CD4-positive, alpha-beta T cell (primary cell): ENCODE measurements around the gene CCDC102B. TPM values are rescaled to one million over a fixed set of nuclear protein-coding genes. Genes with fewer than 3 reads are reported as not detected.
"Not testable (repeated sequence)": the region's sequence is repeated elsewhere in the genome, so short reads cannot be mapped to it uniquely, and the experiment has no call there.

Experiments
- ATAC-seq: fragments of 200-7000 bp; cut with Tn5 transposase; one replicate; pipeline ENCODE4 v1.10.0; 2022; ENCODE audit warnings: mild to moderate bottlenecking; ENCODE audit not compliant: poor library complexity
- CTCF ChIA-PET: fragments of 350-600 bp; sonication (Branson Sonifier 250); formaldehyde crosslinking; loops from one replicate; lab custom pipeline; 2021; ENCODE audit warnings: antibody characterized with exemption, inconsistent platforms; lab: Charles Lee
- POLR2A ChIA-PET: fragments of 350-600 bp; sonication (Branson Sonifier 250); formaldehyde crosslinking; loops from one replicate; lab custom pipeline; 2021; ENCODE audit warnings: antibody characterized with exemption, inconsistent platforms; lab: Charles Lee
- DNase-seq, 14 experiments: peaks; one replicate each; pipeline ENCODE4 v3.0.0-alpha.2; 2013 to 2020; ENCODE audit warnings: mixed read lengths in 2 of 14
- H3K27ac ChIP-seq, 2 donors: one replicate each; pipeline versions ENCODE4 v1.5.1 to v1.7.0; 2013; ENCODE audit warnings: low read length in 2 of 2, low read depth in 1 of 2, mild to moderate bottlenecking in 1 of 2
- H3K27me3 ChIP-seq, 2 experiments: 1 replicate in 1 of 2; 2 replicates in 1 of 2; pipeline versions ENCODE4 v1.6.1 to v1.7.0; 2013; ENCODE audit warnings: low read length in 2 of 2, control low read depth in 1 of 2, mild to moderate bottlenecking in 1 of 2, moderate library complexity in 1 of 2; ENCODE audit not compliant: insufficient read depth in 2 of 2, control insufficient read depth in 1 of 2
- H3K36me3 ChIP-seq: one replicate; pipeline ENCODE4 v1.6.1; 2013; ENCODE audit warnings: low read length, control low read depth; ENCODE audit not compliant: insufficient read depth
- H3K4me1 ChIP-seq: one replicate; pipeline ENCODE4 v1.6.1; 2013; ENCODE audit warnings: low read length, control low read depth; ENCODE audit not compliant: insufficient read depth
- H3K4me3 ChIP-seq: one replicate; pipeline ENCODE4 v1.5.1; 2013; ENCODE audit warnings: mild to moderate bottlenecking, low read length, moderate library complexity
- H3K9me3 ChIP-seq, 2 experiments: 1 replicate in 1 of 2; 2 replicates in 1 of 2; pipeline versions ENCODE4 v1.6.1 to v1.7.0; 2013; ENCODE audit warnings: low read length in 2 of 2, mild to moderate bottlenecking in 2 of 2, control low read depth in 1 of 2, moderate library complexity in 1 of 2; ENCODE audit not compliant: control insufficient read depth in 1 of 2, insufficient read depth in 1 of 2
- H3K27ac Mint-ChIP-seq: one replicate; pipeline ENCODE4 v1.8.0; 2020; ENCODE audit warnings: mixed read lengths
- H3K27me3 Mint-ChIP-seq: one replicate; pipeline ENCODE4 v1.8.0; 2021; ENCODE audit warnings: mixed read lengths
- H3K36me3 Mint-ChIP-seq: one replicate; pipeline ENCODE4 v1.8.0; 2021; ENCODE audit warnings: low read depth, mixed read lengths
- H3K4me1 Mint-ChIP-seq: one replicate; pipeline ENCODE4 v1.8.0; 2021; ENCODE audit warnings: low read depth, mixed read lengths
- H3K4me3 Mint-ChIP-seq: one replicate; pipeline ENCODE4 v1.8.0; 2020; ENCODE audit warnings: mild to moderate bottlenecking, mixed read lengths
- H3K9me3 Mint-ChIP-seq: one replicate; pipeline ENCODE4 v1.8.0; 2020; ENCODE audit warnings: mixed read lengths
- intact Hi-C, 2 experiments: fragments of 100-400 bp; cut with DNase I in 1 of 2; cut with micrococcal nuclease in 1 of 2; formaldehyde crosslinking; loops; one replicate each; pipeline versions ENCODE4 v1.15.1 to v1.9.0; 2023 to 2025; cut with DNase I, micrococcal nuclease
- total RNA-seq, 174 experiments: library from RNA in 2 of 174; stranded (reverse) in 2 of 174; gene quantifications; one replicate each; pipeline ENCODE4 v1.2.3 and lab custom pipeline; 2021 to 2026
- TF ChIP-seq, protein P1 (sequence below): fragments of 200-600 bp; IDR thresholded peaks from one replicate; pipeline ENCODE4 v1.8.0; 2022; ENCODE audit warnings: antibody characterized with exemption, mild to moderate bottlenecking

CCDC102B gene
- total RNA-seq, 2 experiments from 2014 or later = 2.6 to 3.0 TPM

DNA sequence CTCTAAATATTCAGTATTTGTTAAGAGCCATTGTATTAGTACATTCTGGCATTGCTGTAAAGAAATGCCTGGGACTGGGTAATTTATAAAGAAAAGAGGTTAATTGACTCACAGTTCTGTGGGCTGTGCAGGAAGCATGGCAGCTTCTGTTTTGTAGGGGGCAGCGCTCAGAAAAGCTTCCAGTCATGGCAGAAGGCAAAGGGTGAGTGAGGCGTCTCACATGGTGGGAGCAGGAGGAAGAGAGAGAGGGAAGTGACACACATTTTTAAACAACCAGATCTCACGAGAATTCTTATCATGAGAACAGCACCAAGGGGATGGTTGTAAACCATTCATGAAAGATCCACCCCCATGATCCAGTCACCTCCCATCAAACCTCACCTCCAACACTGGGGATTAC lies 13.8 kb upstream of the CCDC102B start:
- Histone ChIP-seq H3K4me3 (no peak overlapping the region), H3K27me3 (no peaks in the 10 kb centered on the region), H3K27ac (no peak overlapping the region), H3K4me1 (no peaks in the 10 kb centered on the region), H3K9me3 (no peaks in the 10 kb centered on the region), H3K36me3 (no peaks in the 10 kb centered on the region)
- CTCF ChIA-PET = no interaction called here
- no peak for ATAC-seq
- peaks cover 2% of the 10 kb centered on the region for H3K9me3 Mint-ChIP-seq
- no peak overlapping the region for H3K27ac Mint-ChIP-seq
- H3K36me3 Mint-ChIP-seq = no peaks in the 10 kb centered on the region
- H3K4me3 Mint-ChIP-seq = no peak overlapping the region
- POLR2A ChIA-PET = no interaction called here
- H3K4me1 Mint-ChIP-seq = no peaks in the 10 kb centered on the region
- TF ChIP-seq, protein P1, sequence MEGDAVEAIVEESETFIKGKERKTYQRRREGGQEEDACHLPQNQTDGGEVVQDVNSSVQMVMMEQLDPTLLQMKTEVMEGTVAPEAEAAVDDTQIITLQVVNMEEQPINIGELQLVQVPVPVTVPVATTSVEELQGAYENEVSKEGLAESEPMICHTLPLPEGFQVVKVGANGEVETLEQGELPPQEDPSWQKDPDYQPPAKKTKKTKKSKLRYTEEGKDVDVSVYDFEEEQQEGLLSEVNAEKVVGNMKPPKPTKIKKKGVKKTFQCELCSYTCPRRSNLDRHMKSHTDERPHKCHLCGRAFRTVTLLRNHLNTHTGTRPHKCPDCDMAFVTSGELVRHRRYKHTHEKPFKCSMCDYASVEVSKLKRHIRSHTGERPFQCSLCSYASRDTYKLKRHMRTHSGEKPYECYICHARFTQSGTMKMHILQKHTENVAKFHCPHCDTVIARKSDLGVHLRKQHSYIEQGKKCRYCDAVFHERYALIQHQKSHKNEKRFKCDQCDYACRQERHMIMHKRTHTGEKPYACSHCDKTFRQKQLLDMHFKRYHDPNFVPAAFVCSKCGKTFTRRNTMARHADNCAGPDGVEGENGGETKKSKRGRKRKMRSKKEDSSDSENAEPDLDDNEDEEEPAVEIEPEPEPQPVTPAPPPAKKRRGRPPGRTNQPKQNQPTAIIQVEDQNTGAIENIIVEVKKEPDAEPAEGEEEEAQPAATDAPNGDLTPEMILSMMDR = no peak
- H3K27me3 Mint-ChIP-seq = no peaks in the 10 kb centered on the region
- intact Hi-C loops = no loop called here
- DNase-seq = no peak

DNA sequence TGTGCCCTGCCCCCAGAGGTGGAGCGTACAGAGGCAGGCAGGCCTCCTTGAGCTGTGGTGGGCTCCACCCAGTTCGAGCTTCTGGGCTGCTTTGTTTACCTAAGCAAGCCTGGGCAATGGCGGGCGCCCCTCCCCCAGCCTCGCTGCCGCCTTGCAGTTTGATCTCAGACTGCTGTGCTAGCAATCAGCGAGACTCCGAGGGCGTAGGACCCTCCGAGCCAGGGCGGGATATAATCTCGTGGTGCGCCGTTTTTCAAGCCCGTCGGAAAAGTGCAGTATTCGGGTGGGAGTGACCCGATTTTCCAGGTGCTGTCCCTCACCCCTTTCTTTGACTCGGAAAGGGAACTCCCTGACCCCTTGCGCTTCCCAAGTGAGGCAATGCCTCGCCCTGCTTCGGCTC lies 7.6 kb upstream of the CCDC102B start:
- H3K27ac ChIP-seq, H3K27ac Mint-ChIP-seq, H3K36me3 ChIP-seq, H3K27me3 Mint-ChIP-seq, H3K4me1 ChIP-seq, H3K9me3 ChIP-seq, H3K4me1 Mint-ChIP-seq, H3K4me3 ChIP-seq, ATAC-seq, CTCF ChIA-PET, H3K4me3 Mint-ChIP-seq, POLR2A ChIA-PET, DNase-seq, H3K36me3 Mint-ChIP-seq, H3K9me3 Mint-ChIP-seq, H3K27me3 ChIP-seq, intact Hi-C loops: not testable (repeated sequence)

DNA sequence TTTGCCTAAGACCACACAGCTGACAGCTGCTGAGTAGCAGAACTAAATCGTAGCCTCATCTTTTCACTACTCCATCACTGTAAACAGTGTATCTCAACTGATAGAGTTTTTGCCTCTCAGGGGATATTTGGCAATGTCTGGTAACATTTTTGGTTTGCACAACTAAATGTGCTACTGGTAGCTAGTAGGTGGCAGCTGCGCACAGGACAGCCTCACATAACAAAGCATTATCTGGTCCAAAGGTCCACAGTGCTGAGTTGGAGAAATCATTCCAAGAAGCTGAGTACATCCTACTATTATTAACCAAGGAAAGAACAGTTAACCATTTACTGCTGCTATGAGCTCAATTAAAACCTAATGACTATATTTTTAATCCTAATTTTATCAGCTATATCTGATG lies 6.1 kb upstream of the CCDC102B start:
- no peaks in the 10 kb centered on the region for H3K36me3 ChIP-seq
- no peaks in the 10 kb centered on the region for H3K4me1 ChIP-seq
- intact Hi-C loops = no loop called here
- ChIA-PET CTCF (no interaction called here), POLR2A (no interaction called here)
- H3K27ac ChIP-seq = no peak overlapping the region
- Mint-ChIP-seq H3K4me1 (no peaks in the 10 kb centered on the region), H3K27ac (no peak overlapping the region), H3K4me3 (no peak overlapping the region), H3K36me3 (no peaks in the 10 kb centered on the region), H3K9me3 (no peaks in the 10 kb centered on the region), H3K27me3 (no peaks in the 10 kb centered on the region)
- H3K4me3 ChIP-seq = no peak overlapping the region
- H3K9me3 ChIP-seq = no peaks in the 10 kb centered on the region
- TF ChIP-seq, protein P1 = no peak
- DNase-seq (no peak), ATAC-seq (no peak)
- H3K27me3 ChIP-seq = no peaks in the 10 kb centered on the region

DNA sequence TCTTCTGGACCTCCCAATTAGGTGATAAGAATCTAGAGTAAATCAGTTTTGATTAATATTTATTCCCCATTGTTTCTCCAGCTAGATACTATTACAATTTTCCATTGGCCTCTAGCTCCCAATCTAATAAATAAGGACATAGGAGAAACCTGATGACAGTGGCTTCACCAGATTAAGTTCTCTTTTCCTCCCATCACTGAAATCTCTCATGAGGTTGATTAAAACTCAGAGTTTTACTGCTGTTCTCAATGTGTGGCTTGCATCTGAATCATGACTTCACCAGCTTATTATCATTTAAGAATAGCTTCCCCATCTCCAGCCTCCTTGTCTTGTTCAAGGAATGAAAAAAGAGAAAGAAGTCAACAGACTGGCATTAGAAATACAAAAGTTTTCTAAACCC lies 3.9 kb upstream of the CCDC102B start:
- intact Hi-C loops = no loop called here
- POLR2A ChIA-PET = no interaction called here

More for the DNA sequence above, 3.9 kb upstream of the CCDC102B start:
- Histone ChIP-seq H3K27me3 (no peaks in the 10 kb centered on the region), H3K9me3 (no peaks in the 10 kb centered on the region), H3K27ac (no peak overlapping the region), H3K4me3 (no peak overlapping the region), H3K36me3 (no peaks in the 10 kb centered on the region), H3K4me1 (no peaks in the 10 kb centered on the region)
- no peak overlapping the region for H3K27ac Mint-ChIP-seq
- H3K4me1 Mint-ChIP-seq = no peaks in the 10 kb centered on the region
- DNase-seq = no peak
- CTCF ChIA-PET = no interaction called here
- no peak for ATAC-seq
- H3K27me3 Mint-ChIP-seq = no peaks in the 10 kb centered on the region
- no peaks in the 10 kb centered on the region for H3K36me3 Mint-ChIP-seq
- TF ChIP-seq, protein P1 = no peak
- no peak overlapping the region for H3K4me3 Mint-ChIP-seq
- H3K9me3 Mint-ChIP-seq = no peaks in the 10 kb centered on the region
